Thyroid gland (tissue), 4 donors: ENCODE results near the gene BTBD6. TPM values are rescaled to one million over a fixed set of nuclear protein-coding genes. Genes with fewer than 3 reads are reported as not detected.

Source experiments
- DNase-seq, 2 donors: peaks; one replicate each; pipeline ENCODE4 v3.0.0-alpha.2; 2019
- H3K27ac ChIP-seq, 3 donors: fragments of 200-600 bp; sonication (generic); 1 replicate in 2 of 3; 2 replicates in 1 of 3; pipeline ENCODE4 v1.5.1; 2016 to 2019; ENCODE audit warnings: mild to moderate bottlenecking in 1 of 3, moderate library complexity in 1 of 3
- H3K27me3 ChIP-seq: fragments of 200-600 bp; sonication (generic); one replicate; pipeline ENCODE4 v1.5.1; 2019
- H3K36me3 ChIP-seq, 2 donors: fragments of 200-600 bp; sonication (generic); one replicate each; pipeline ENCODE4 v1.5.1; 2016 to 2019
- H3K4me1 ChIP-seq, 2 donors: fragments of 200-600 bp; sonication (generic); one replicate each; pipeline ENCODE4 v1.5.1; 2017 to 2019
- H3K4me3 ChIP-seq, 3 donors: fragments of 200-600 bp; sonication (generic); replicated peaks in 1 of 3; 1 replicate in 2 of 3; 2 replicates in 1 of 3; pipeline ENCODE4 v1.5.1; 2016; ENCODE audit warnings: mild to moderate bottlenecking in 1 of 3
- H3K9me3 ChIP-seq: fragments of 200-600 bp; sonication (generic); one replicate; pipeline ENCODE4 v1.5.1; 2017
- CTCF ChIP-seq, 6 experiments: fragments of 200-600 bp in 3 of 6; fragments of 450-650 bp in 3 of 6; sonication (generic) in 3 of 6; IDR thresholded peaks; one replicate each; pipeline ENCODE4 v1.5.1; 2016 to 2019; ENCODE audit warnings: antibody characterized with exemption in 6 of 6, mild to moderate bottlenecking in 2 of 6, inconsistent platforms in 1 of 6, moderate library complexity in 1 of 6
- POLR2A ChIP-seq, 2 donors: fragments of 450-650 bp; IDR thresholded peaks; one replicate each; pipeline ENCODE4 v1.6.1; 2017; ENCODE audit warnings: antibody characterized with exemption in 2 of 2, mild to moderate bottlenecking in 2 of 2, moderate library complexity in 1 of 2
- WGBS, 2 donors: methylation state at CpG; one replicate each; pipeline ENCODE4 v1.1.5; 2017; 5-methylcytosine and 5-hydroxymethylcytosine counted together
- intact Hi-C: fragments of 100-400 bp; cut with DNase I; formaldehyde crosslinking; loops from one replicate; pipeline ENCODE4 v1.15.1; 2023
- total RNA-seq, 4 donors: library from RNA; depleted of rRNA; stranded (reverse); fragments of >200 nt; gene quantifications; one replicate each; pipeline ENCODE4 v1.2.3, GENCODE V29; 2016

BTBD6 gene
- total RNA-seq, 4 donors from 2014 or later, result 35.9 to 58.2 (median 44.2) TPM

- DNase-seq, result no peak
- peaks cover 0 to 3% of the 10 kb centered on the region in 2 donors for H3K36me3 ChIP-seq
- no peak overlapping the region for H3K27ac ChIP-seq
- intact Hi-C loops, result no loop called here
- H3K4me1 ChIP-seq, result peaks cover 17 to 28% of the 10 kb centered on the region in 2 donors
- 89 to 98% methylated on average over 7 to 10 of the region's 10 CpGs for WGBS, 2 donors
- TF ChIP-seq POLR2A (IDR thresholded peaks at IDR 0.05) (no peak), CTCF (IDR thresholded peaks at IDR 0.05) (no peak)
- no peaks in the 10 kb centered on the region for H3K9me3 ChIP-seq
- H3K27me3 ChIP-seq, result no peaks in the 10 kb centered on the region
- H3K4me3 ChIP-seq, result no peak overlapping the region
Observed at GRCh38 chr14:105226198-105226597, 22.1 kb upstream of the BTBD6 start.

- DNase-seq, result no peak
- 96% methylated on average over 14 of the region's 14 CpGs for WGBS, 2 donors
- no peaks in the 10 kb centered on the region for H3K9me3 ChIP-seq
- no peak overlapping the region for H3K27ac ChIP-seq
- peaks cover 14 to 21% of the 10 kb centered on the region in 2 donors for H3K4me1 ChIP-seq
- no peak for TF ChIP-seq POLR2A (IDR thresholded peaks at IDR 0.05)
- no peak for TF ChIP-seq CTCF (IDR thresholded peaks at IDR 0.05)
- H3K27me3 ChIP-seq, result no peaks in the 10 kb centered on the region
- no peak overlapping the region for H3K4me3 ChIP-seq
- intact Hi-C loops, result no loop called here
- H3K36me3 ChIP-seq, result peaks cover 0 to 3% of the 10 kb centered on the region in 2 donors
Observed at GRCh38 chr14:105227346-105227745, 21.0 kb upstream of the BTBD6 start.

GRCh38 chr14:105228562-105228961 is 19.8 kb upstream of the BTBD6 start:
- Histone ChIP-seq H3K9me3 (no peaks in the 10 kb centered on the region), H3K4me1 (peaks cover 5 to 12% of the 10 kb centered on the region in 2 donors), H3K36me3 (peaks cover 0 to 3% of the 10 kb centered on the region in 2 donors), H3K4me3 (no peak overlapping the region), H3K27ac (no peak overlapping the region), H3K27me3 (no peaks in the 10 kb centered on the region)
- intact Hi-C loops, result no loop called here
- TF ChIP-seq CTCF (IDR thresholded peaks at IDR 0.05) (no peak), POLR2A (IDR thresholded peaks at IDR 0.05) (no peak)
- no peak for DNase-seq
- 73 to 81% methylated on average over 15 to 17 of the region's 17 CpGs for WGBS, 2 donors

- Histone ChIP-seq H3K27me3 (no peaks in the 10 kb centered on the region), H3K36me3 (peaks cover 0 to 3% of the 10 kb centered on the region in 2 donors), H3K4me1 (peaks cover 4 to 7% of the 10 kb centered on the region in 2 donors), H3K9me3 (no peaks in the 10 kb centered on the region), H3K27ac (no peak overlapping the region), H3K4me3 (no peak overlapping the region)
- intact Hi-C loops, result no loop called here
- TF ChIP-seq POLR2A (IDR thresholded peaks at IDR 0.05) (no peak), CTCF (IDR thresholded peaks at IDR 0.05) (no peak)
- 87 to 95% methylated on average over 12 to 16 of the region's 18 CpGs for WGBS, 2 donors
- no peak for DNase-seq
Observed at GRCh38 chr14:105229099-105229655, 19.2 kb upstream of the BTBD6 start.

- DNase-seq, result no peak
- 95 to 100% methylated on average over 13 to 17 of the region's 31 CpGs for WGBS, 2 donors
- H3K27me3 ChIP-seq, result no peaks in the 10 kb centered on the region
- no peak for TF ChIP-seq CTCF (IDR thresholded peaks at IDR 0.05)
- no peak overlapping the region for H3K27ac ChIP-seq
- no peaks in the 10 kb centered on the region for H3K4me1 ChIP-seq
- no peaks in the 10 kb centered on the region for H3K36me3 ChIP-seq
- intact Hi-C loops, result no loop called here
- H3K9me3 ChIP-seq, result no peaks in the 10 kb centered on the region
- no peak overlapping the region for H3K4me3 ChIP-seq
Observed at GRCh38 chr14:105240811-105241576, 7.3 kb upstream of the BTBD6 start.
